Measurements from ENCODE around the gene BAHCC1.
A peak's percentile ranks its signal among the peaks of the same experiment; 100 is the strongest.

Gene BAHCC1

GRCh38 chr17:81479175-81480071 lies 84.2 kb downstream of the BAHCC1 start:
- TF ChIP-seq, protein P1, sequence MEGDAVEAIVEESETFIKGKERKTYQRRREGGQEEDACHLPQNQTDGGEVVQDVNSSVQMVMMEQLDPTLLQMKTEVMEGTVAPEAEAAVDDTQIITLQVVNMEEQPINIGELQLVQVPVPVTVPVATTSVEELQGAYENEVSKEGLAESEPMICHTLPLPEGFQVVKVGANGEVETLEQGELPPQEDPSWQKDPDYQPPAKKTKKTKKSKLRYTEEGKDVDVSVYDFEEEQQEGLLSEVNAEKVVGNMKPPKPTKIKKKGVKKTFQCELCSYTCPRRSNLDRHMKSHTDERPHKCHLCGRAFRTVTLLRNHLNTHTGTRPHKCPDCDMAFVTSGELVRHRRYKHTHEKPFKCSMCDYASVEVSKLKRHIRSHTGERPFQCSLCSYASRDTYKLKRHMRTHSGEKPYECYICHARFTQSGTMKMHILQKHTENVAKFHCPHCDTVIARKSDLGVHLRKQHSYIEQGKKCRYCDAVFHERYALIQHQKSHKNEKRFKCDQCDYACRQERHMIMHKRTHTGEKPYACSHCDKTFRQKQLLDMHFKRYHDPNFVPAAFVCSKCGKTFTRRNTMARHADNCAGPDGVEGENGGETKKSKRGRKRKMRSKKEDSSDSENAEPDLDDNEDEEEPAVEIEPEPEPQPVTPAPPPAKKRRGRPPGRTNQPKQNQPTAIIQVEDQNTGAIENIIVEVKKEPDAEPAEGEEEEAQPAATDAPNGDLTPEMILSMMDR (IDR thresholded peaks at IDR 0.05; ENCODE audit: low read depth, low read length, missing control alignments) = no peak
- Histone ChIP-seq H3K27ac (no peak overlapping the region), H3K27me3 (replicated peaks) (no peaks in the 10 kb centered on the region), H3K36me3 (replicated peaks) (no peaks in the 10 kb centered on the region), H3K4me3 (ENCODE audit: low read depth, low read length) (no peak overlapping the region)
- in situ Hi-C loops (cut with HindIII; ENCODE audit: low pct_ligation_motif_present, low sequenced_read_pairs) = no loop called here
- DNase-seq = no peak

DNA sequence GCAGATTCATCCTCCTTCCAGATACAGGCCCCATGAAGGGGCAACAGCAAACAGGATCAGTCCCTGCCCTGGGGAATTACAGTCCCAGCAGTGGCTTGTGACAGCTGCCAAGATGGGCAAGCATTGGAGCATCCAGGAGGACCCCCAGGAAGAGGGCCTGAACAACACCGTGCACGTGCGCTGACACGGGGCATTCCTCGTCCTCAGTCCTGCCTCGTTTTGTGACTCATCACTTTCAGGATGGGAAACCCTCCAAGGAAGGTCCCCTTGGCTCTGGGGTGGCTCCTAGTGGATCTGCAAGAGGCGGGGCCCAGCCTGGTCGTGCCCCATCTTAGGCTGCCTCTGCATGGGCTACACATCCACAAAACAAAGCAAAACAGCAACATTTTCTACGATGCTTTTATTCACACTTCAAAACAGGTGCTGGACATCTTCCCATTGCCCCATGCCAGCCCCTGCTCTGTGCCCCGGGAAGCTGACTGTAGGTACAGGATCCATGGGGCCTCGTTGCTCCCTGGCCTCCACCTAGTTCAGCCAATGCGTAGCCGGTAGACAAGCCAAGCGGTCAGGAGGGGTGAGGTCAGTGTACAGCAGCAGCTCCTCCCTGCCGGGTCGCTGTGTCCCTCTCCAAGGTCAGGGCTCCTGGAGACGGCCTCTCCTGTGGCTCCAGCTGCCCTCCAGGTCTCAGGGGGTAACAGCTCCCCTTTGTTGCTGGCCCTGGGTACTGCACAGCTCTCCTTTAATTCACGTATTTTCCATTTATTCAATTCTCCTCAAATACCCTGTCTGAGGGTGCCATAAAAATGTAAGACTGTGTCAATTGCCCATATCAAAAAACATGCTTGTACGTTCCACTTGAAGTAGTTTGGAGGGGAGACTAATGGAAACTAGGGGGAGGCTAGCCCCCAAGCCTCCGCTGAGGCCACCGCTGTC lies 85.1 kb downstream of the BAHCC1 start:
- no peaks in the 10 kb centered on the region for H3K36me3 ChIP-seq (replicated peaks)
- DNase-seq = no peak
- in situ Hi-C loops (cut with HindIII; ENCODE audit: low pct_ligation_motif_present, low sequenced_read_pairs) = no loop called here
- no peak overlapping the region for H3K4me3 ChIP-seq (ENCODE audit: low read depth, low read length)
- H3K27ac ChIP-seq = no peak overlapping the region
- H3K27me3 ChIP-seq (replicated peaks) = no peaks in the 10 kb centered on the region
- TF ChIP-seq, protein P1 (IDR thresholded peaks at IDR 0.05; ENCODE audit: low read depth, low read length, missing control alignments) = peak; percentile 39

DNA sequence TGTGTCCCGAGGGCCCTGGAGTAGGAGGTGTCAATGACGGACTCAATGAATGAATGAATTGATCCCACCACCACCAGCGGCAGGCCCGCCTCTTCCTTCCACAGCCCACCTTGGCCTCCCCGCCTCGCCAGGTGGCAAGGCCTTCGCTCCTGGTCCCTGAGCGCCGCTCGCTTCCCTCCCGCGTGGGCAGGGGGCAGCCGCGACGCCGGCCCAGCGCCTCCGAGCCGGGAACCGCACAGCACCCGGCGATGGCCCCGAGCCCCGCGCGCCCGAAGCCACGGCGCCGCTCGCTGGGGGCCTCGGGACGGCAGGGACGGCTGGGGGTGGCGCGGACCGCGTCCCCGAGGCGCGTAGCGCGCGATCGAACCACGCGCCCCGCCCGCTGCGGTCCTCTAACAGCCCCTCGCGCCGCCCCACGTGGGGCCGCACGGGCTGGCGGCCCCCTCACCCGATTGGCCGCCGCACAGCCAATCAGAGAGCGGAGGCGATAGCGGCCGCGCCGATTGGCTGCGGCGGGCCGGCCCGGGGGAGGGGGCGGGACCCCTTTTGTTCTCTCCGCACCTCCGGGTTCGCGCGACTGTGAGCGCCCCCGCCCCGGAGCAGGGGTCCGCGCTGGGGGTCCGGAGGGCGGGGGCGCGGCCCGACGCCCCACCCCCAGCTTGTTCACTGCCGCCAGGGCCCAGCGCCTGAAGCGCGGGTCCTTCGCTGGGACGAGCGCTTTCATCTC lies 86.0 kb downstream of the BAHCC1 start:
- Histone ChIP-seq H3K27me3 (replicated peaks) (no peaks in the 10 kb centered on the region), H3K36me3 (replicated peaks) (no peaks in the 10 kb centered on the region)

GRCh38 chr17:81481815-81482505 lies 86.7 kb downstream of the BAHCC1 start:
- TF ChIP-seq, protein P1 (IDR thresholded peaks at IDR 0.05; ENCODE audit: low read depth, low read length, missing control alignments) = no peak
- Histone ChIP-seq H3K4me3 (ENCODE audit: low read depth, low read length) (peak overlapping the region; percentile 4), H3K27ac (no peak overlapping the region), H3K36me3 (replicated peaks) (no peaks in the 10 kb centered on the region), H3K27me3 (replicated peaks) (no peaks in the 10 kb centered on the region)
- DNase-seq = no peak
- in situ Hi-C loops (cut with HindIII; ENCODE audit: low pct_ligation_motif_present, low sequenced_read_pairs) = no loop called here

More for the DNA sequence above, 86.0 kb downstream of the BAHCC1 start:
- Histone ChIP-seq H3K27ac (no peak overlapping the region), H3K4me3 (ENCODE audit: low read depth, low read length) (peak overlapping the region; percentile 4)
- TF ChIP-seq, protein P1 (IDR thresholded peaks at IDR 0.05; ENCODE audit: low read depth, low read length, missing control alignments) = no peak
- no peak for DNase-seq
- in situ Hi-C loops (cut with HindIII; ENCODE audit: low pct_ligation_motif_present, low sequenced_read_pairs) = no loop called here

DNA sequence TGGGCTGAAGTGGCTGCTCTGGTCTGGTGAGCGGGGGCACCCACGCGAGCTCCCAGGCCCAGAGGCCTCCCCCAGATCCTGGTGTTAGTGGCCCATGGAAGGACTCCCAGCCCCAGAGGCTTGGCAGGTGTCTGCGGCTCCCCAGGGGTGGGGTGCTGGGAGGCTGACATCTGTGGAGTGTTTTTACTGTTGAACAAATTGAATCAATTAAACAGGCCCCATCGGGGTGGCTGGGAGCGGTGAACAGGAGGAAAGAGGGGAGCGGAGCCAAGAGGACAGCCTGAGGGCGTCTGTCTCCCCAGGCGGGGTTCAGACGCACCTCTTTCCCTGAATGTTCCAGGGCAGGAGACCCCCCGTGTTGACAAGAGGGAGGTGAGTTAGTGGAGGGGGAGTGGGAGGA lies 87.4 kb downstream of the BAHCC1 start:
- Histone ChIP-seq H3K36me3 (replicated peaks) (no peaks in the 10 kb centered on the region), H3K27ac (no peak overlapping the region), H3K27me3 (replicated peaks) (no peaks in the 10 kb centered on the region), H3K4me3 (ENCODE audit: low read depth, low read length) (no peak overlapping the region)
- no peak for DNase-seq
- TF ChIP-seq, protein P1 (IDR thresholded peaks at IDR 0.05; ENCODE audit: low read depth, low read length, missing control alignments) = no peak
- in situ Hi-C loops (cut with HindIII; ENCODE audit: low pct_ligation_motif_present, low sequenced_read_pairs) = no loop called here
